A204.1 (cell line): Measurements from ENCODE around the gene DHFR.

ENCODE experiments used
- FAIRE-seq: peaks from 2 replicates; lab custom pipeline; 2012; peaks lifted over from hg19 to GRCh38; lab: Jason Lieb, UNC

Gene DHFR

DNA sequence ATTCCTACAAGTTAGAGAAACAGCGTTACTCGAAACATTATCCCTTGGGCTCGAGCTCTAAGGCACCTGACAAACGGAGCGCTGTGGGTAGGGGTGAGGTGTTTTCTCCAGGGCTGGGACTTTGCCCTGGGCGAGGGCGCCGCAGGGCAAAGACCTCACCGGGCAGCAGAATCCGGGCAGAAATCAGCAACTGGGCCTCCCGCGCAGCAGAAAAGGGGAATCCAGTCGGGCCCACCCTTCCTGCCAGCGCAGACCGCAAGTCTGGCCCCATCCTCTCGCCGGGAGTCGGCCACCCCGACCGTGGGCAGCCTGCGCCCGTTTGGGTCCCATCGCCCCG is 761 bp downstream of the DHFR start:
- FAIRE-seq = no peak

- FAIRE-seq = no peak
Measured at GRCh38 chr5:80653502-80653901, 1.3 kb downstream of the DHFR start.

- FAIRE-seq = no peak
Measured at GRCh38 chr5:80646926-80647325, 7.9 kb downstream of the DHFR start.

- no peak for FAIRE-seq
Measured at GRCh38 chr5:80644900-80645299, 9.9 kb downstream of the DHFR start.

DNA sequence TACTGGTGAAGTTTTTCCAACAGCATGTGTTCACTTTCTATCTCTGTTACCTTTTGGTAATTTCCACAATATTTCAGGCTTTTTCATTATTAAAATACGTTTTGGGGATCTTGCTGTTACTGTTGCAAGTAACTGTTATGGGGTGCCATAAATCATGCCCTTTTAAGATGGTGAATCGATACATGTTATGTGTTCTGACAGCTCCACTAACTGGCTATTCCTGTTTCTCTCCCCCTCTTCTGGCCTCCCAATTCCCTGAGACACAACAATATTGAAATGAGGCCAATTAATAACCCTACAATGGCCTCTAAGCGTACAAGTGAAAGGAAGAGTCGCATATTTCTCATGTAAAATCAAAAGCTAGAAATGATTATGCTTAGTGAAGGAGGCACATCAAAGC is 13.4 kb downstream of the DHFR start:
- no peak for FAIRE-seq

DNA sequence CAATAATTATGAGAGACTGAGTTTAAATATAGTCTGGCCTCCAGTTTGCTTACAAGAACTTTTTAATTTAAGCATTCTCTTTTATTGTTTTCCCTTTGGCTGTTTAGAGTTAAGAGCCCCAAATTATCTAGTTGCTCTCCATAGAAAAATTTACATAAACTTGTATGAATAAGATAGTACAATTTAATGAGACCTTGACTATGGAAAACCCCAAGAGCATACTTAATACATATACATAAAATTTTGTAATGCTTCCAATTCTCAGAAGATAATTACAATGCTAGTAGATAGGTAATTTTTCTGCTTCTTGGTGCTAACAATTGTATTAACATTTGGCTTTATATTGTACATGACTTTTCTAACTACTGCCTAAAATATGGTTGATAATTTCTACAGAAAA is 20.6 kb downstream of the DHFR start:
- no peak for FAIRE-seq

DNA sequence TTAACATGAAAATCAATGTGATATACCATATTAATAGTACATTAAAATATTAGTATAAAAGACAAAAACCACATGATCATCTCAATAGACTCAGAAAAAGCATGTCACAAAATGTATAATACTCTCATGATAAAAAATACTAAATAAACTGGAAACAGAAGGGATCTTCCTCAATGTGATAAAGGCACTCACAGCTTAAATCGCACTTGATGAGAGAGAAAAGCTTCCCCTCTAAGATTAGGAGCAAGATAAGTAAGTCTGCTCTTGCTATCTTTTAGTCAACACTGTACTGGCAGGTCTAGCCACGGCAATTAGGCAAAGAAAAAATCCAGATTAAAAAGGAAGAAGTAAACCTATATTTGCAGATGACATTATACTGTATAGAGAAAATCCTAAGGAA is 22.1 kb downstream of the DHFR start:
- no peak for FAIRE-seq

GRCh38 chr5:80631278-80632259 is 23.2 kb downstream of the DHFR start:
- FAIRE-seq = no peak

GRCh38 chr5:80629281-80629680 is 25.5 kb downstream of the DHFR start:
- no peak for FAIRE-seq

- FAIRE-seq = no peak
Measured at GRCh38 chr5:80625230-80625629, 29.6 kb downstream of the DHFR start.

- no peak for FAIRE-seq
Measured at GRCh38 chr5:80623999-80624398, 30.8 kb downstream of the DHFR start.

- FAIRE-seq = no peak
Measured at GRCh38 chr5:80622756-80623155, 32.0 kb downstream of the DHFR start.

DNA sequence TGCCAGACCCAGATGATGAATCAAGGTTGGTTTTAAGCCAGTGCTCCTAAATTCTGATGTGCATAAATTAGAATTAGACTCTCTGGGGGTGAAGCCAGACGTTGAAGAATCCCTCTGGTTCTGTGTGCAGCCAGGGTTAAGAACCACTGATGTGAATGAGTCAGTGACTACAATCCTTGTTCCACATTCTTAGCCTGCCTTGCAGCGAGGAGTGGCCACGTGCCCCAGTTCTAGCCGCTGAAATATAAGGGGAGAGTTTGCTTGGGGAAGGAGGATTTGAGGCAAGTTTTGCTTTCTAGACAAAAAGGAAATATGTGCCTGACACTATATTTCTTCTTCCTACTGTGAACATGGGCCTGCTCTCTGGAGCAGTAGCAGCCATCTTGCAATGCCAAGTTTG is 34.6 kb downstream of the DHFR start:
- FAIRE-seq = no peak

GRCh38 chr5:80619086-80619485 is 35.7 kb downstream of the DHFR start:
- no peak for FAIRE-seq

DNA sequence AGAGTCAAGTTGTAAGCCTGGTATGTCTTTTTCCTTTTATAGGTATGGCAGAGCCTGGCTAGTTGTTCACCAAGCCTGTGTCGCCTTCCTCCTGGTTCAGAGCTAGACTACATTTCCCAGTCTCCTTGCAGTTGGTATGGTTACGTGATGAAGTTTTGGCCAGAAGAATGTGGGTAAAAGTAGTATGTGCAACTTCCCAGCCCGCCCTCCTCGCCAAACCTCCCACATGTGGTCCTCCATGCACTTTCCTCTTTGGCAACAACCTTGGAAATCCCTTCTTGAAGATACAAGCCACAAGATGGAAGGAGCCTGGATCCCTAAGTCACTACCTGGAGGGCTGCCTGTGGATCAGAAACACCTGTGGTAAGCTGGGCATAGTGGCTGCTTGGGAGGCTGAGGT is 36.3 kb downstream of the DHFR start:
- FAIRE-seq = no peak

DNA sequence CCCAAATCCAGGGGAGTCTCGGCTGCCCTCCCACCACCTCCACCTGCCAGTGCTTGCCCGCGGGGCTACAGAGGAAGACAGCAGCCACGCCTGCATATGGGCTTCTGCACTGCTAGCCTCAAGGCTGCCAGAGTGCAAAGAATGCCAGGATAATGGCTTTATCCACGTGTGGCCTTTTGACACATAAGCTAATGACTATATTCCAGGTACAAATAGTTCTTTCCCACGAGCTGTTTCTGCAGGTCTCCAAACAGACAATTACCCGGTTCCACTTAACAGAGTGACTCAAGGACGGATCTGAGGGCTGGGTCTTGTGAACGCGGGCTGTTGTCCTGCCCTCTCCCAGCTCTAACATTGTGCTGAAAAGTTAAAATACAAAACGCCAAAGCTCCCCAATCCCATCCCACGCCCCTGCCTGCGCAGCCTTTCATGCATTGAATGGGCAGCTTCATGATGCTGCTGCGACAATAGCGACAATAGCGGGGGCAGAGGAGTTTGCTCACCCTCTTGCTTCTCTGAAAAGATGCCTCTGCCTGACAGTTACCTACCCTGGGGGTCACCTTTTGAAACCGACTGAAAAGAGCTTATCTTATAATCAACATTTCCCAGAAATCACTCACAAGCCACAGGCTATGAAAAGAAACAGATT is 39.4 kb downstream of the DHFR start:
- no peak for FAIRE-seq

GRCh38 chr5:80609692-80610091 is 45.1 kb downstream of the DHFR start:
- FAIRE-seq = no peak

- FAIRE-seq = no peak
Measured at GRCh38 chr5:80608731-80609130, 46.1 kb downstream of the DHFR start.

GRCh38 chr5:80607832-80608231 is 47.0 kb downstream of the DHFR start:
- FAIRE-seq = no peak

- no peak for FAIRE-seq
Measured at GRCh38 chr5:80607343-80607742, 47.4 kb downstream of the DHFR start.

GRCh38 chr5:80600943-80601693 is 53.7 kb downstream of the DHFR start:
- no peak for FAIRE-seq

DNA sequence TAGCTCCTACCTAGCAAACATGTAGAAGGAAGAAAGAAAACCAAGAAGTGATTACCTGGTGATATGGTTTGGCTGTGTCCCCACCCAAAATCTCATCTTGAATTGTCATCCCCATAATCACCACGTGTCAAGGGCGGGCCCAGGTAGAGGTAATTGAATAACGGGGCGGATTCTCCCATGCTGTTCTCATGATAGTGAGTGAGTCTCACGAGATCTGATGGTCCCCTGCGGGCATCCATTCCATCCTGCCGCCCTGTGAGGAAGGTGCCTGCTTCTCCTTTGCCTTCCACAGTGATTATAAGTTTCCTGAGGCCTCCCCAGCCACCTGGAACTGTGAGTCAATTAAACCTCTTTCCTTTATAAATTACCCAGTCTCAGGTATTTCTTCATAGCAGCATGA is 57.3 kb downstream of the DHFR start:
- FAIRE-seq = no peak

DNA sequence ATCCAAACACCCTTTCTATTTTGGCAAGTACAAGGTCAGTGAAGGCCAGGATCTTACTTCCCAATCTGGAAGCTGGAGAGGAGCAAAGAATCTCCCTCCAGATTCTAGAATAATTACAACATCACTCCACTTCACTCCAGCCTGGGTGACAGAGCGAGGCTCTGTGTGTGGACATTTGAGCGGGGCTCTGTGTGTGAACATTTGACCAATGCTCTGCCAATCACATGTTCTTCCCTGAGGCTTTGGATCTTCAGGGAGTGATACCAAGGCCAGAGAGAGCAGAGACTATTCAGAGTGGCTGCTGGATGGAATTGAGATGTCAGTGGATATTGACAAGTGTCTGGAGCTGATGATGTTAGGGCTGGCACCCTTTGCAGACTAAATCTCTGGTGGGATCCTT is 60.0 kb downstream of the DHFR start:
- FAIRE-seq = no peak
